ENCODE measurements around the gene HS2ST1. TPM values are rescaled to one million over a fixed set of nuclear protein-coding genes. Genes with fewer than 3 reads are reported as not detected.
"Not testable (repeated sequence)": the region's sequence is repeated elsewhere in the genome, so short reads cannot be mapped to it uniquely, and the experiment has no call there.

Gene HS2ST1
- total RNA-seq, 1 donor from 2014 or later: 12.6 TPM

DNA sequence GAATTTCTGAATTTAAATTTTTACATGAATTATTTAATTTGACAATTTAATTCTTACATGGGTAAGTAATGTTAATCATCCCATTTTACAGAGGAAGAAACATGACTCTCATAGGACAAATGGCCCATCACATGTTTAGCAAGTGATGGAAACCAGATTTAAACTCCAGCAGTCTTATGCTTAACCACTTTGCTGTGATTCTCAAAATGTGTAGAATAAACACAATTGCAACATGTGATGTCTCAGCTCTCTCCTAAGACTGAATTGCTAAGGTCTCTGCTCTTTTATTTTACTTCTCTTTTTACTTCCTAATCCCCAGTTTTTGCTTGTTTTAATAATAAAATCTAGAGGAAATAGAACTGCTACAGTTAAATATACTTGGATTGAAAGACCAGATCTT, 42.8 kb downstream of the HS2ST1 start:
- TF ChIP-seq, protein P1, sequence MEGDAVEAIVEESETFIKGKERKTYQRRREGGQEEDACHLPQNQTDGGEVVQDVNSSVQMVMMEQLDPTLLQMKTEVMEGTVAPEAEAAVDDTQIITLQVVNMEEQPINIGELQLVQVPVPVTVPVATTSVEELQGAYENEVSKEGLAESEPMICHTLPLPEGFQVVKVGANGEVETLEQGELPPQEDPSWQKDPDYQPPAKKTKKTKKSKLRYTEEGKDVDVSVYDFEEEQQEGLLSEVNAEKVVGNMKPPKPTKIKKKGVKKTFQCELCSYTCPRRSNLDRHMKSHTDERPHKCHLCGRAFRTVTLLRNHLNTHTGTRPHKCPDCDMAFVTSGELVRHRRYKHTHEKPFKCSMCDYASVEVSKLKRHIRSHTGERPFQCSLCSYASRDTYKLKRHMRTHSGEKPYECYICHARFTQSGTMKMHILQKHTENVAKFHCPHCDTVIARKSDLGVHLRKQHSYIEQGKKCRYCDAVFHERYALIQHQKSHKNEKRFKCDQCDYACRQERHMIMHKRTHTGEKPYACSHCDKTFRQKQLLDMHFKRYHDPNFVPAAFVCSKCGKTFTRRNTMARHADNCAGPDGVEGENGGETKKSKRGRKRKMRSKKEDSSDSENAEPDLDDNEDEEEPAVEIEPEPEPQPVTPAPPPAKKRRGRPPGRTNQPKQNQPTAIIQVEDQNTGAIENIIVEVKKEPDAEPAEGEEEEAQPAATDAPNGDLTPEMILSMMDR (IDR thresholded peaks at IDR 0.05; ENCODE audit: borderline replicate concordance): no peak
- intact Hi-C loops (cut with micrococcal nuclease): no loop called here
- H3K9me3 ChIP-seq (replicated peaks): no peaks in the 10 kb centered on the region
- H3K27ac ChIP-seq (replicated peaks): no peak overlapping the region
- no peaks in the 10 kb centered on the region for H3K4me1 ChIP-seq
- no peak for DNase-seq
- no peak overlapping the region for H3K4me3 ChIP-seq
- no peaks in the 10 kb centered on the region for H3K36me3 ChIP-seq
- no peaks in the 10 kb centered on the region for H3K27me3 ChIP-seq (ENCODE audit: low read depth)

DNA sequence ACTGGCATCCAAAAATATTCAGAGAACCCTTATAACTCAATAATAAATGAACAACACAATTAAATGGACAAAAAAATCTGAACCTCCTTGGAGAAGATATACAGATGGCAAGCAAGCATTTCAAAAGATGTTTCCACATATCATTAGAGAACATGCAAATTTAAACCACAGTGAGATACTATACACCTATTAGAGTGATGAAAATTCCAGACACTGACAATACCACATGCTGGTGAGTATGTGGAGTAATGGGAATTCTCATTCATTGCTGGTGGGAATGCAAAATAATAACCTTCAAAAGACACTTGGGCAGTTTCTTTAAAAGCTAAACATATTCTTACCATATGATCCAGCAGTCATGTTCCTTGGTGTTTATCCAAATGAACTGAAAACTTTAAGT, 46.1 kb downstream of the HS2ST1 start:
- DNase-seq: no peak
- no peaks in the 10 kb centered on the region for H3K36me3 ChIP-seq
- intact Hi-C loops (cut with micrococcal nuclease): no loop called here
- H3K27me3 ChIP-seq (ENCODE audit: low read depth): no peaks in the 10 kb centered on the region
- H3K4me1 ChIP-seq: no peaks in the 10 kb centered on the region
- TF ChIP-seq, protein P1 (IDR thresholded peaks at IDR 0.05; ENCODE audit: borderline replicate concordance): no peak
- H3K9me3 ChIP-seq (replicated peaks): no peaks in the 10 kb centered on the region
- H3K27ac ChIP-seq (replicated peaks): no peak overlapping the region
- H3K4me3 ChIP-seq: no peak overlapping the region

DNA sequence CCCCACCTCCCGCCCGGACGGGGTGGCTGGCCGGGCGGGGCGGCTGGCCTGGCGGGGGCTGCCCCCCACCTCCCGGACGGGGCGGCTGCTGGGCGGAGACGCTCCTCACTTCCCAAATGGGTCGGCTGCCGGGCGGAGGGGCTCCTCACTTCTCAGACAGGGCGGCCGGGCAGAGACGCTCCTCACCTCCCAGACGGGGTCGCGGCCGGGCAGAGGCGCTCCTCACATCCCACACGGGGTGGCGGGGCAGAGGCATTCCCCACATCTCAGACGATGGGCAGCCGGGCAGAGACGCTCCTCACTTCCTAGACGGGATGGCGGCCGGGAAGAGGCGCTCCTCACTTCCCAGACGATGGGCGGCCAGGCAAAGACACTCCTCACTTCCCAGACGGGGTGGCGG, 49.4 kb downstream of the HS2ST1 start:
- H3K27me3 ChIP-seq (ENCODE audit: low read depth); H3K9me3 ChIP-seq (replicated peaks); H3K4me3 ChIP-seq; H3K27ac ChIP-seq (replicated peaks); H3K4me1 ChIP-seq; DNase-seq; H3K36me3 ChIP-seq: not testable (repeated sequence)
- intact Hi-C loops (cut with micrococcal nuclease): loop anchor here (2.0 kb wide), 1 partner anchor 131 kb away; no protein-coding TSS in a partner anchor

DNA sequence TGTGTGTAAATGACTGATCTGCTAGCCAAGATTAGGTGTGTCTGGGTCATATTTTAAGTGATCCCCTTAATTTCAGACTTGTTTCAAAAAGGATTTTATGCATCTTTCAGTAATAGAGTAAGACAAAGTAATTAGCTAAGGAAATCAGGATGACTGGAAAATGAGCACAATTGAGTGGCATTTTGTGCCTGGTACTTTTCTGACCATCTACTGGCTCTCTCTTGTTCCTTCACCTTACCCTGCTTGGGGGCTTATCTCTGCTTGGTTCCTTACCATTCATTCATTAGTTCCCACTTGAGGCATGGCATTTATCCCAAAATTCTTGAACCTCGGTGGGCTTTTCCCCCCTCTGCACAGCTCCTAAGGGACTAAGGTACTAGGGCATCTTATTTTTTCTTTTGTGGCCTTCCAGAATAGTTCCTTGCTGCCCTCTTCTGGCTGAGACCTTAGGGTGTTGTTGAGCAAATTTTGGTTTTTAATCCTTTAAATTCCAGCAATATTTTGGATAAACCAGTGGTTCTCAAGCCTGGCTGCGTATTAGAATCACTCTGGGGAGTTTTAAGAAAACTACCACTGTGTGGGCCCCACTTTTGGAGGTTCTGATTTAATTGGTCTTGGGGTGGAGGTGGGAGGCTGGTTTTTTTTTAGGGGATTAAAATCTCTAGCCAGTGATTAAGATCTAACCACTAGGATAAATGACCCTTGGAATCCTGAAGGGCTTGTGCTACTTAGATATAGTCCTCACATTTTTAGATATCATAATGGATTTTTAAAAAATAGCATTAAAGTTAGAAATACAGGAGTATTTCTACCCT, 50.8 kb downstream of the HS2ST1 start:
- Histone ChIP-seq H3K27me3 (ENCODE audit: low read depth) (no peaks in the 10 kb centered on the region), H3K4me1 (no peaks in the 10 kb centered on the region), H3K27ac (replicated peaks) (no peak overlapping the region), H3K36me3 (no peaks in the 10 kb centered on the region), H3K4me3 (no peak overlapping the region), H3K9me3 (replicated peaks) (no peaks in the 10 kb centered on the region)
- intact Hi-C loops (cut with micrococcal nuclease): loop anchor here (2.0 kb wide), 1 partner anchor 132 kb away; no protein-coding TSS in a partner anchor
- TF ChIP-seq, protein P1 (IDR thresholded peaks at IDR 0.05; ENCODE audit: borderline replicate concordance): peak; percentile 74
- no peak for DNase-seq

DNA sequence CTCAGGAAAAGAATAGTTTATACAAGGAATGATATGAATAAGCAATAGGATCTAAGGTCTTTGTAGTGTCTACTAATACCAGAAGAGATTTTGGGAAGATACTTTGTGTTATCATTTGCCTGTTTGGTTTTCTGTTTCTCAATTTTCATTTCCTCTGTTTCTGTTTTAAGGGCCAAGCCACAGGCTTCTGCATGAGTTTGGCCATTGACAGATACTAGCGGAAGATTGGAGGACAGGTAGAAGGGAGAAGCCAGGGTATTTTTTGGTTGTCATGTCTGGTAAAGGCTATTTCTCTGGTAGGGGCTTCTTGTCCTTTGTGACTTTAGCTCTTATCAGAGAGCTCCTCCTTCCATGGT, 51.4 kb downstream of the HS2ST1 start:
- no peaks in the 10 kb centered on the region for H3K4me1 ChIP-seq
- H3K27ac ChIP-seq (replicated peaks): no peak overlapping the region
- intact Hi-C loops (cut with micrococcal nuclease): loop anchor here (2.0 kb wide), 1 partner anchor 133 kb away; no protein-coding TSS in a partner anchor
- no peak overlapping the region for H3K4me3 ChIP-seq
- H3K27me3 ChIP-seq (ENCODE audit: low read depth): no peaks in the 10 kb centered on the region
- H3K36me3 ChIP-seq: no peaks in the 10 kb centered on the region
- TF ChIP-seq, protein P1 (IDR thresholded peaks at IDR 0.05; ENCODE audit: borderline replicate concordance): no peak
- no peaks in the 10 kb centered on the region for H3K9me3 ChIP-seq (replicated peaks)
- DNase-seq: no peak

DNA sequence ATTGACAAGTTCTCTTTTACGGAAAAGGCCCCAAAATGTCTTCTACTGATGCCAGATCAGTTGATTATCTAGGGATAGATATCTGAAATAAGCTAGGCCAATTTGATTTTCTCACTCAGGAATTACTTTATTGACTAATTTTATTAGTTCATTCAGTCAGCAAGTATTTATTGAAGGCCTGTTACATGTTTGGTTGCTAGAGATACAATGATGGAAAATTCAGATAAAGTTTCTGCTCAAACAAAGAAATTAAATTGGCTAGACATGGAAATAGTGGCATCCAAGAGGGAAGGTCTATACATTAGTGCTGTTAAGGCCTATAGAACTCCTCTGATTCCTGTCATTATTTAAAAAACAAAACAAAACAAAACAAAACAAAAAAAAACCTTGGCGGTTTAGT, 56.5 kb downstream of the HS2ST1 start:
- Histone ChIP-seq H3K27me3 (ENCODE audit: low read depth) (no peaks in the 10 kb centered on the region), H3K27ac (replicated peaks) (no peak overlapping the region), H3K36me3 (no peaks in the 10 kb centered on the region), H3K4me3 (no peak overlapping the region), H3K4me1 (peaks cover 12% of the 10 kb centered on the region), H3K9me3 (replicated peaks) (no peaks in the 10 kb centered on the region)
- TF ChIP-seq, protein P1 (IDR thresholded peaks at IDR 0.05; ENCODE audit: borderline replicate concordance): no peak
- DNase-seq: no peak
- intact Hi-C loops (cut with micrococcal nuclease): no loop called here
